HL-60 (cell line): ENCODE data around the gene ATP11A.

Experiments used
- DNase-seq, 2 experiments: peaks; one replicate each; pipeline ENCODE4 v3.0.0-alpha.2; 2010 to 2020; ENCODE audit warnings: low read depth in 1 of 2, low spot score in 1 of 2
- H3K27ac ChIP-seq: fragments of 250-450 bp; sonication (Bioruptor Pico); replicated peaks from 2 replicates; pipeline ENCODE4 v1.5.1; 2020; ENCODE audit warnings: mild to moderate bottlenecking, moderate library complexity
- H3K27me3 ChIP-seq: fragments of 250-450 bp; sonication (Bioruptor Pico); 2 replicates; pipeline ENCODE4 v1.5.1; 2021; ENCODE audit warnings: mild to moderate bottlenecking, moderate library complexity; ENCODE audit not compliant: insufficient read depth, poor library complexity, severe bottlenecking
- H3K4me3 ChIP-seq: replicated peaks from 2 replicates; pipeline ENCODE4 v1.5.1; 2011; ENCODE audit warnings: mild to moderate bottlenecking, control low read depth, low read length; ENCODE audit not compliant: insufficient read depth
- GABPA ChIP-seq: IDR thresholded peaks from 2 replicates; pipeline ENCODE4 v1.6.1; 2012; ENCODE audit warnings: low read depth
- POLR2AphosphoS5 ChIP-seq: IDR thresholded peaks from 2 replicates; pipeline ENCODE4 v1.6.1; 2012; ENCODE audit warnings: low read depth
- SPI1 ChIP-seq: IDR thresholded peaks from 2 replicates; pipeline ENCODE4 v1.6.1; 2012; ENCODE audit warnings: low read depth, mild to moderate bottlenecking, borderline replicate concordance
- TF ChIP-seq, protein P1 (sequence below): IDR thresholded peaks from one replicate; pipeline ENCODE4 v1.5.1; 2011; ENCODE audit warnings: low read length, control low read depth, inconsistent platforms; ENCODE audit not compliant: insufficient read depth
- TF ChIP-seq, protein P2 (sequence below): IDR thresholded peaks from 2 replicates; pipeline ENCODE4 v1.6.1; 2012; ENCODE audit warnings: low read depth; ENCODE audit not compliant: insufficient replicate concordance

The ATP11A gene

DNA sequence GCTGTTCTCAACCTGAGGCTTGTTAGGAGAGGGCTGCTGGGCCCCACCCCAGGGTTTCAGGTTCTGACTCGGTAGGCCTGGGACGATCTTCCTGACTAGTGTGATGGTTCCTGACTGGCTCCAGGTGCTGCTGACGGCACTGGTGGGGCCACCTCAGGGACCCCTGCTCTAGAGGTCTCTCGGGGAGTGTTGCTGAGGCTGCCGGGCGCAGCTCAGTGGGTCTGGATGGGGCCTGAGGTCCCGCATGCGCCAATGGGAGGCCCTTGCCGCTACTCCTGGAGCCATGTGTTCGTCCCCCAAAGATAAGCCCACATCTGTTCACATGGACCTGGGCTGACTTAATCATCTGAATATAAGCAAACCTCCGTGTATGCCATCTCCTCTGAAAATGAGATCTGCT, 133.0 kb downstream of the ATP11A start:
- DNase-seq = no peak
- TF ChIP-seq POLR2AphosphoS5 = no peak
- TF ChIP-seq, protein P1, sequence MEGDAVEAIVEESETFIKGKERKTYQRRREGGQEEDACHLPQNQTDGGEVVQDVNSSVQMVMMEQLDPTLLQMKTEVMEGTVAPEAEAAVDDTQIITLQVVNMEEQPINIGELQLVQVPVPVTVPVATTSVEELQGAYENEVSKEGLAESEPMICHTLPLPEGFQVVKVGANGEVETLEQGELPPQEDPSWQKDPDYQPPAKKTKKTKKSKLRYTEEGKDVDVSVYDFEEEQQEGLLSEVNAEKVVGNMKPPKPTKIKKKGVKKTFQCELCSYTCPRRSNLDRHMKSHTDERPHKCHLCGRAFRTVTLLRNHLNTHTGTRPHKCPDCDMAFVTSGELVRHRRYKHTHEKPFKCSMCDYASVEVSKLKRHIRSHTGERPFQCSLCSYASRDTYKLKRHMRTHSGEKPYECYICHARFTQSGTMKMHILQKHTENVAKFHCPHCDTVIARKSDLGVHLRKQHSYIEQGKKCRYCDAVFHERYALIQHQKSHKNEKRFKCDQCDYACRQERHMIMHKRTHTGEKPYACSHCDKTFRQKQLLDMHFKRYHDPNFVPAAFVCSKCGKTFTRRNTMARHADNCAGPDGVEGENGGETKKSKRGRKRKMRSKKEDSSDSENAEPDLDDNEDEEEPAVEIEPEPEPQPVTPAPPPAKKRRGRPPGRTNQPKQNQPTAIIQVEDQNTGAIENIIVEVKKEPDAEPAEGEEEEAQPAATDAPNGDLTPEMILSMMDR = no peak
- no peak for TF ChIP-seq SPI1
- TF ChIP-seq GABPA = no peak
- TF ChIP-seq, protein P2, sequence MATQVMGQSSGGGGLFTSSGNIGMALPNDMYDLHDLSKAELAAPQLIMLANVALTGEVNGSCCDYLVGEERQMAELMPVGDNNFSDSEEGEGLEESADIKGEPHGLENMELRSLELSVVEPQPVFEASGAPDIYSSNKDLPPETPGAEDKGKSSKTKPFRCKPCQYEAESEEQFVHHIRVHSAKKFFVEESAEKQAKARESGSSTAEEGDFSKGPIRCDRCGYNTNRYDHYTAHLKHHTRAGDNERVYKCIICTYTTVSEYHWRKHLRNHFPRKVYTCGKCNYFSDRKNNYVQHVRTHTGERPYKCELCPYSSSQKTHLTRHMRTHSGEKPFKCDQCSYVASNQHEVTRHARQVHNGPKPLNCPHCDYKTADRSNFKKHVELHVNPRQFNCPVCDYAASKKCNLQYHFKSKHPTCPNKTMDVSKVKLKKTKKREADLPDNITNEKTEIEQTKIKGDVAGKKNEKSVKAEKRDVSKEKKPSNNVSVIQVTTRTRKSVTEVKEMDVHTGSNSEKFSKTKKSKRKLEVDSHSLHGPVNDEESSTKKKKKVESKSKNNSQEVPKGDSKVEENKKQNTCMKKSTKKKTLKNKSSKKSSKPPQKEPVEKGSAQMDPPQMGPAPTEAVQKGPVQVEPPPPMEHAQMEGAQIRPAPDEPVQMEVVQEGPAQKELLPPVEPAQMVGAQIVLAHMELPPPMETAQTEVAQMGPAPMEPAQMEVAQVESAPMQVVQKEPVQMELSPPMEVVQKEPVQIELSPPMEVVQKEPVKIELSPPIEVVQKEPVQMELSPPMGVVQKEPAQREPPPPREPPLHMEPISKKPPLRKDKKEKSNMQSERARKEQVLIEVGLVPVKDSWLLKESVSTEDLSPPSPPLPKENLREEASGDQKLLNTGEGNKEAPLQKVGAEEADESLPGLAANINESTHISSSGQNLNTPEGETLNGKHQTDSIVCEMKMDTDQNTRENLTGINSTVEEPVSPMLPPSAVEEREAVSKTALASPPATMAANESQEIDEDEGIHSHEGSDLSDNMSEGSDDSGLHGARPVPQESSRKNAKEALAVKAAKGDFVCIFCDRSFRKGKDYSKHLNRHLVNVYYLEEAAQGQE = no peak
- Histone ChIP-seq H3K4me3 (no peak overlapping the region), H3K27me3 (no peaks in the 10 kb centered on the region), H3K27ac (no peak overlapping the region)

DNA sequence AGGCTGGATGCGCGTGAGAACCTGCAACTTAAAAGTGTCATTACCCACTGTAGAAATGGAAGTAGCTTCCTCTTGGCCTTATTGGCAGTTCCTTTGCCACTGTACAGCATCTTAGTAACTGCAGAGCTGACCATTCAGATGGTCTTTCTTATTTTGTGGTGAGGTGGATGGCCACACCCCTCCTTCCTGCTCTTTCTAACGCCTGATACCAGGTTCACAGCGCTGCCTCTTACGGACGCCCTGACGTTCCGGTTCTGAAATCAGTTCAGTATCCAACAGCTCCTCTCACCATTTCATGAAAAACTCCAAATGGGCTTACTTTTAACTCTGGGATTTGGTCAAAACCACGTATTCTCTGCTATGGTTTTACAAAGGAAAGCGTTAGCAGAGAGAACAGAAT, 134.6 kb downstream of the ATP11A start:
- H3K27me3 ChIP-seq = no peaks in the 10 kb centered on the region
- TF ChIP-seq POLR2AphosphoS5 = no peak
- no peak for TF ChIP-seq SPI1
- no peak for TF ChIP-seq GABPA
- TF ChIP-seq, protein P2 = no peak
- TF ChIP-seq, protein P1 = no peak
- no peak for DNase-seq
- no peak overlapping the region for H3K4me3 ChIP-seq
- H3K27ac ChIP-seq = no peak overlapping the region

DNA sequence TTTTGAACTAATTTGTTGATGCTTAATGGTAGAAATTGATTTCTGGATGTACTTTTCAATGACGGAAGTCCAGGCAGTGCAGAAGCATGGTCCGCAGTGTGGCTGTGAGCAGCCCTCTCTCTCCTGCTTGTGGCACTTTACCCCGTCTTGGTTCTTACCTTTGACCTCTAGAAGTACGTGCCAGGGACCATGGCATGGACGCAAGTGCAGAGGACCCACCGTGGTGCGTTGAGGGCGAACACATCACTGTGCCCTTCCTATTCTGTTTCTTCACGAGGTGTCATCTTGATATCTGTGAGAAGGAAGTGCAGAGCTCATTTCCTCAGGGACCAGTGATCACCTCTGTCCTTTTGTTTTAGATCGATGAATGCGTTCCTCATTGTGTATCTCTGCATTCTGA, 135.2 kb downstream of the ATP11A start:
- Histone ChIP-seq H3K27ac (no peak overlapping the region), H3K27me3 (no peaks in the 10 kb centered on the region), H3K4me3 (no peak overlapping the region)
- TF ChIP-seq POLR2AphosphoS5 (no peak), SPI1 (no peak), GABPA (no peak)
- TF ChIP-seq, protein P1 = no peak
- TF ChIP-seq, protein P2 = no peak
- DNase-seq = no peak
